ENCODE results near the gene CAMTA1.
"Not testable (repeated sequence)": the region's sequence is repeated elsewhere in the genome, so short reads cannot be mapped to it uniquely, and the experiment has no call there.

Gene CAMTA1

DNA sequence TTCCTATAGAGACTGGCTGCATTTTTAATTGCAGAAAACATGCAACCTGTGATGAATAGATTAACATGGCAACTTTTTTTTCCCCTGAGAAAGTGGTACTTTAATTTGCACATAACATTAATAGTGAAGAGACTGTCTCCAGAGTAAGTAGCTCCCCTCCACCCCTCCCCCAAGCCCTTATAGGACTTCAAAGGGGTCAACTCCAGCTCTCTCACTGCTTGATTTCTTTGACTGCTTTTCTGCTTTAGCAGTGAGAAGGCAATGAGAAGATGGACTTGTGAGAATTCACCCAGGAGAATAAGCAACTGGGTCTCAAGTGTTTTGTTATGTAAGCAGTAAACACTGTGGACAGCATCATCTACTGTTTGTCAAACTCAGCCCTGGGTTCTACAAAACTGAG, 355.0 kb downstream of the CAMTA1 start:
- no peak for DNase-seq (ENCODE audit: low spot score)
- in situ Hi-C loops (cut with MboI; ENCODE audit: low sequenced_read_pairs, unreplicated experiment): no loop called here
- TF ChIP-seq, protein P1, sequence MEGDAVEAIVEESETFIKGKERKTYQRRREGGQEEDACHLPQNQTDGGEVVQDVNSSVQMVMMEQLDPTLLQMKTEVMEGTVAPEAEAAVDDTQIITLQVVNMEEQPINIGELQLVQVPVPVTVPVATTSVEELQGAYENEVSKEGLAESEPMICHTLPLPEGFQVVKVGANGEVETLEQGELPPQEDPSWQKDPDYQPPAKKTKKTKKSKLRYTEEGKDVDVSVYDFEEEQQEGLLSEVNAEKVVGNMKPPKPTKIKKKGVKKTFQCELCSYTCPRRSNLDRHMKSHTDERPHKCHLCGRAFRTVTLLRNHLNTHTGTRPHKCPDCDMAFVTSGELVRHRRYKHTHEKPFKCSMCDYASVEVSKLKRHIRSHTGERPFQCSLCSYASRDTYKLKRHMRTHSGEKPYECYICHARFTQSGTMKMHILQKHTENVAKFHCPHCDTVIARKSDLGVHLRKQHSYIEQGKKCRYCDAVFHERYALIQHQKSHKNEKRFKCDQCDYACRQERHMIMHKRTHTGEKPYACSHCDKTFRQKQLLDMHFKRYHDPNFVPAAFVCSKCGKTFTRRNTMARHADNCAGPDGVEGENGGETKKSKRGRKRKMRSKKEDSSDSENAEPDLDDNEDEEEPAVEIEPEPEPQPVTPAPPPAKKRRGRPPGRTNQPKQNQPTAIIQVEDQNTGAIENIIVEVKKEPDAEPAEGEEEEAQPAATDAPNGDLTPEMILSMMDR (IDR thresholded peaks at IDR 0.05; ENCODE audit: borderline replicate concordance, control extremely low read depth, extremely low read depth, insufficient read depth, missing control alignments): no peak

DNA sequence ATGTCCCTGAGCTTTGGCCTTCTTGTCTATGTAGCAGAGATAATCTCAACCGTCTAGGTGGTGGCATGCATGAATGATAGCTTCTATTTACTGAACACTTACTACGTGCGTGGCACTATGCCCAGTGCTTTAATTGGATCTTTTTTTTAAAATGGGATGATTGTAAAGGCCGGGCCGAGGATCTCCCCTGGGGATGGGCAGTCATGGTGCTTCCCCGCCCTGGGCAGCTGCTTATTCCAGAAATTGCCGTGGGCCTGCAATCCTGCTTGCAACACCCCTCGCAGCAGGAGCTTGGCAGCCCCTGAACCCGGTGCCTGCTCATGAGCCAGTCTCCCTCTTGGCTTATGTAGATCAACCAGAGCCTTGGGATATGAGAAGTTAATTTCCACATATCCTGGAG, 360.7 kb downstream of the CAMTA1 start:
- in situ Hi-C loops (cut with MboI; ENCODE audit: low sequenced_read_pairs, unreplicated experiment): no loop called here
- TF ChIP-seq, protein P1 (IDR thresholded peaks at IDR 0.05; ENCODE audit: borderline replicate concordance, control extremely low read depth, extremely low read depth, insufficient read depth, missing control alignments): no peak
- DNase-seq (ENCODE audit: low spot score): no peak

DNA sequence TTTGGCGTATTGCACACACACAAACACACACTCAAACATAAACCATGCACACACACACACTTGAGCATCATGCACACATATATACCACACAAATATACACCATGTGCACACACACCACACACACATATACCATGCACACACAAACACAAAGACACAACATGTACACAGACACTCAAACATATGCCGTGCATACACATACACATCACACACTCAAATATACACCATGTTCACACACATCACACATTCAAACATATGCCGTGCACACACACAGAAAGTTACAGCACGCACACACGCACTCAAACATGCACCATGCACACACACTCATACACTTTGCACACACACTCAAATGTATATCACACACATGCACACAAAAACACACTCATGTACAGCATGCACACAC, 361.5 kb downstream of the CAMTA1 start:
- no peak for DNase-seq (ENCODE audit: low spot score)
- in situ Hi-C loops (cut with MboI; ENCODE audit: low sequenced_read_pairs, unreplicated experiment): no loop called here
- TF ChIP-seq, protein P1 (IDR thresholded peaks at IDR 0.05; ENCODE audit: borderline replicate concordance, control extremely low read depth, extremely low read depth, insufficient read depth, missing control alignments): no peak

DNA sequence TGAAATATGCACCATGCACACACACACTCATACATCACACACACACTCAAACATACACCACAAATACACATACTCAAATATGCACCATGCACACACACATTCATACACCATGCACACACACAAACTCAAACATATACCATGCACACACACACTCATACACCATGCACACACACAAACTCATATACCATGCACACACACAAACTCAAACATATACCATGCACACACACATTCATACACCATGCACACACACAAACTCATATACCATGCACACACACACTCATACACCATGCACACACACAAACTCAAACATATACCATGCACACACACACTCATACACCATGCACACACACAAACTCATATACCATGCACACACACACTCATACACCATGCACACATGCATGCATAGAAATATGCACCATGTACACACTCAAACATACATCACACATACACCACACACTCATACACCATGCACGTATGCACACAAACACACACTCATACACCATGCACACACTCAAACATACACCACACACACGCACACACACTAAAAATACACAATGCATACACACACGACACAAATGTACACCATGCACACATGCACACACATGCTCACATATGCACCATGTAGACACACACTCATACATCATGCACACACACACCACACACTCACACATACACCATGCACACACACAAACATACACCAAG, 362.5 kb downstream of the CAMTA1 start:
- in situ Hi-C loops (cut with MboI; ENCODE audit: low sequenced_read_pairs, unreplicated experiment); DNase-seq (ENCODE audit: low spot score): not testable (repeated sequence)

DNA sequence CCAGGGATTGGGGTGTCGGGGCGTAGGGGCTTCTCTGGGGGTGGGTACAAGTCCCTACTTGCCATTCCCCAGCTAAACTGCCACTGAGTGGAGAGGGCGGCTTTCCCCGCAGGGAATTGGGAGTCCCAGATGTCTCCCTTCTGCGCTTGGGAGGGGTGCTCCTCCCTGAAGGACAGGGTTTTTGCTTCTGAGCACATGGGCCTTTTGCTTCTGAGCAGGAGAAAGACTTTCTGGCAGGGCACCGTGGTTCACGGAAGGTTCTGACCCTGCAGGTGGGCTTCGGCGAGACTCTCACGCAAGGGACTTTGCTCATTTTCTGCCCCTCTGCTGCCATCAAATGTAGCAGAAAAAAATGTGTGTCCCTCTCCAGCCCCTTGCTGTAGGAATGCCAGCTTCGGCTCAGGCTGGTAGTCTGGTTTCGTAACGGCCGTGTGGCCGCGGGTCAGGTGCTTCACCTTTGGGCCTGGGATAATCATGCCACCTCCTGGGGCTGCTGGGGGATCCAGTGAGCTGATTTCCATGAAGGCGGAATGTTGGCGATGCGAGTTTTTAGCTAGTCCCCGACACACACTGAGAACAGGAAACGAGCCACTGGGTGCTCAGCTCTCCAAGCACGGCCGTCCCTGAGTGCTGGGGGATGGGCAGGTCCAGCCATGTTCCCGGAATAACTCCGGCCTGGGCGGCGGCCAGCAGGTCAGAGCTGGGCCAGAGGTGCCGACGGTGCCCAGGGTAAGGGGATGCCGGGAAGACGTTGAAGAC, 364.0 kb downstream of the CAMTA1 start:
- TF ChIP-seq, protein P1 (IDR thresholded peaks at IDR 0.05; ENCODE audit: borderline replicate concordance, control extremely low read depth, extremely low read depth, insufficient read depth, missing control alignments): no peak
- in situ Hi-C loops (cut with MboI; ENCODE audit: low sequenced_read_pairs, unreplicated experiment): no loop called here
- DNase-seq (ENCODE audit: low spot score): no peak

DNA sequence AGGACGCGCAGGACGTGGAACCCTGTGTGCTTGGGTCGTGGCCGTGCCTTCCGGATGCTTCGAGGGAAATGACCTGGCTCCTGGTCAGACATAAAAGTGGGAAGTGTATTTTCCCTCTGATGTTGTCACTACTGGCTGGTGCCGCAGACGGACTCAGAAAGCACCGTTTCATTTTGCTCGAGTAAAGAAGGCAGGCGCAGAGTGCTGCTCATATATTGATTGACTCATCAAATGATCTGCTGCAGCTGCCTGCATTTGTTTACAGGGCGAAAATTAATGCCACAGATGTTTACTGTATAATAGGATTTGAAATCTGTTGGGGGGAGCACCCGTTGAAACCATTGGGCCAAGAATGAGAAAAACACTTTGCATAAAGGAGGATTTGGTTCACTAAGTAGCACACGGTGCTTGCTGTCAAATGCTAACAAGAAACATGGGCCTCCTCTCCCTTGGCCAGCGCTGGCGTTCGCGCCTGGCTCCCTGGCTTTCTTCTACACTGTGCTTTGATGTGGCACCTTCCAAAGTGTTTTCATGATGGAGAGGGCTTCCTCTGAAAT, 365.5 kb downstream of the CAMTA1 start:
- in situ Hi-C loops (cut with MboI; ENCODE audit: low sequenced_read_pairs, unreplicated experiment): no loop called here
- DNase-seq (ENCODE audit: low spot score): no peak
- TF ChIP-seq, protein P1 (IDR thresholded peaks at IDR 0.05; ENCODE audit: borderline replicate concordance, control extremely low read depth, extremely low read depth, insufficient read depth, missing control alignments): no peak

DNA sequence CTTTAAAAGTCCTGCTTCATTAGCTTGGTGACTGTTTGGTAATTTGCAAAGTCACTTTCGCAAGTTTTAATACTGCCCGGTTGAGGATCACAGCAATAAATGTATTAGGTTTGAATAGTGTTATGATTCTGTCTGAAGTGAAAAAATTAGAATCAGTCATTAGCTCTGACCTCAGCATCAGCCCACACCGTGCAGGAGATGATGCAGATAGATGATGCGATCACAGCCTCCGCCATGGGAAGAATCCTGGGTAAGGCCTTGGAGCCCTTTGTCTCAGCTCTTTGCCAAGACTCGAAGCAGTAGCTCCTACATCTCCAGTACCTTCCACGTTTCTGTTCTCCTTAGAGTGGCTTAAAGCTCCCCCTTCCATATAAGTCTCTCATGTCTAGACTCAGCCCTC, 366.7 kb downstream of the CAMTA1 start:
- DNase-seq (ENCODE audit: low spot score): no peak
- TF ChIP-seq, protein P1 (IDR thresholded peaks at IDR 0.05; ENCODE audit: borderline replicate concordance, control extremely low read depth, extremely low read depth, insufficient read depth, missing control alignments): no peak
- in situ Hi-C loops (cut with MboI; ENCODE audit: low sequenced_read_pairs, unreplicated experiment): no loop called here
